Activated naive CD4-positive, alpha-beta T cell treated with Interleukin-2 at 50 U/mL for 16 hours (primary cell): ENCODE measurements around the gene HNRNPA3.
"Not testable (repeated sequence)": the region's sequence is repeated elsewhere in the genome, so short reads cannot be mapped to it uniquely, and the experiment has no call there.

Experiments used
- DNase-seq: peaks from one replicate; pipeline ENCODE4 v3.0.0-alpha.2; 2020

HNRNPA3 gene

DNA sequence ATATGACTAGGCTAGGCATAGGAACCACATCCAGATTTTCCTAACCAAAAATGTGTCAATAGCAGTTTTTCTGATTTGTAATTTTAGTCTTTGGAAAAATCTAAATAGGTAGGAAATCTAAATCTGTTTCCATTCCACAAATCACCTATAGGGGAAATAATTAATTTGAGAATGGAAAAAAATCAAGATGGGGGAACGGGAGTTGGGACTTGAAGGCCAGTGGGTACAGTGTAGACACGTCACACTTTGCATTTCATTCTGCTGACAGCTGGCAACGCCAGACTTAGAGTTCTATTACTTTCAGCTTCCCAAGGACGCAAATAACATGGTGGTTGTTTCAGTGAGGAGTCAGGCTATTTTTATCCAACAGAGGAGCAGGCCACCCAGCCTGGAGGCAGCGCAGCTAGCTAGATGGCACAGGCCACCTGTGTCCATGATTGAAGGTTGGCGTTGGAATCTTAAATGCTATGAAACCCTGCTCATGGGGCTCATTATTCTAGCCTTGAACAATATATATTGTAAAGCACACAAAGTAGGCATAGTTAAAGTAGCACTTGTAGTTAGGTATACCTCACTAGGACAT, 23.4 kb downstream of the HNRNPA3 start:
- DNase-seq = no peak

DNA sequence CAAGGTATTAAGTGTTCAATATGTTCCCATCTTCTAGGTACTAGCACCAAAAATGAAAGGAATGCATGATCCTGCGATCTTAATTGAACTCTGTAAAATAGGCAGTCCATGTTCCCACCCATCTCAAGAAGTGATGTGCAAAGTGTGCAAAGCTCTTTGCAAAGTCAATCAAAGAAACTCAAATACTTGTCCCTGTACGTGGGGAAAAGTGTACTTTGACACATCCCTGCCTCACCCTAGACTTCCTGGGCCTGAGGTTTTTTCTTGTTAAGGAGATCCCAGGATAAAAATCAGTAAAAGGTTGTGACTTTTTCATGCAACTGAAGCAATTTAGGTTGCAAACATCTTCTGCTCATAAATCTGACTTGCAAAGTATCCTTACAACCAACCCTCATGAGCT, 25.3 kb downstream of the HNRNPA3 start:
- DNase-seq = no peak

DNA sequence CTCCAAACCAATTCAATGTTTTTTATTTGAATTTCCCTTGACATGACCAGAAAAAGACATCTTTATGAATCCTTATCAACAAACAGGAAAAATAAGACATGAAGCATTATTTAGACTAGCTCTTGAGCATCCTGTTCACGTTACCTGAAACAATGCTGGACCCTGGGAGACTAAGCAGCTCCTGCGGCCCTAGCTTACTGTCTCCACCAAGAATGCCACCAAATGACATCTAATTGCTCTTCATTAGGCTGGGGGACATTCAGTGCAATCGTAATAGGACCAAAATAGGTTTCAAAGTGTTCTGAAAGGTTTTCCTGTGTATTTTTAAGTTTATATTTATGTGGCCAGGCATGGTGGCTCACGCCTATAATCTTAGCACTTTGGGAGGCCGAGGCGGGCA, 26.5 kb downstream of the HNRNPA3 start:
- no peak for DNase-seq

DNA sequence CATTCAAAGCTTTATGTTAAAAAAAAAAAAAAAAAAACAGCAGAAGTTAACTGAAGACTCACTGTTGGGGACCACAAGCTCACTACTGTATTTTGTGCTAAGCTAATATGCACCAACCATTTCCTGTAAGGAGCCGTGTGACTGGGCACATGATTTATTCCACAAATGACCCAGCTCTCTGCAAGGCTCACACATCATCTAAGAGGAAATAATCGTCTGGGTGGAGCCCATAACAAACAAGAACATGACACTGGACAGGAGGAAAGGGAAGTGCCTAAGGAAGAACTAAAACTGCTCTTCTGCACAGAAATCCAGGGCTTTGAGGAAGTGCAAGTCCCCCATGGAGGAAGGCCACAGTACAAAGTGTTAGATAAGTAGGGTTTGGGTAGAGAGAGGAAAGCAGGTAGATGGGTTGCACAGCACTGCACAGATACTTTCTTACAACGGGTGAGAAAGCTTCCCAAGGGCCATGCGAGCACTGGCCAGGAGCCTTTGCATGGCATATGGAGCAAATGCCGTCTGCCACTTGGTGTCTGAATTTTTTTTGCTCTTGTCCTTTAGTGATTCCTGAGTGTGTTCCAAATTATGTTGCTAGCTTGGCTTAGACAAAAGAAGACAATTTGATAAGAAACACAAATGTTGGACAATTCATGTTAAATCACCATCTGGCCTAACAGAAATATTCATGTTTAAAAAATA, 27.5 kb downstream of the HNRNPA3 start:
- DNase-seq = no peak

DNA sequence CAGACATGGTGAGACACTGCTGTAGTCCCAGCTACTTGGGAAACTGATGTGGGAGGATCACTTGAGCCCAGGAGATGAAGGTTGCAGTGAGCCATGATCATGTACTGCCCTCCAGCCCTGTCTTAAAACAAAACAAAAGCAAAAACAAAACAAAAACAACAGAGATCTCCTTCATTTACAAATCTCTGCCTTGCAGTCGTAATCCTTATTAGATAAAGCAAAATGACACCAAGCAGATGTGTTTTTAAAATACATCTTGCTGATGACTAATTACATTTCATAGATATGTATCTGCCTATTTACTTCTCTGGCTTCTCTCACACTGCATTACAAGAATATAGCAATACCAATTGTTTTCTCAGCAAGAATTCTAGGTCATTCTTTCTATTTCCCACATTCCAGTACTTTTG, 29.1 kb downstream of the HNRNPA3 start:
- no peak for DNase-seq

DNA sequence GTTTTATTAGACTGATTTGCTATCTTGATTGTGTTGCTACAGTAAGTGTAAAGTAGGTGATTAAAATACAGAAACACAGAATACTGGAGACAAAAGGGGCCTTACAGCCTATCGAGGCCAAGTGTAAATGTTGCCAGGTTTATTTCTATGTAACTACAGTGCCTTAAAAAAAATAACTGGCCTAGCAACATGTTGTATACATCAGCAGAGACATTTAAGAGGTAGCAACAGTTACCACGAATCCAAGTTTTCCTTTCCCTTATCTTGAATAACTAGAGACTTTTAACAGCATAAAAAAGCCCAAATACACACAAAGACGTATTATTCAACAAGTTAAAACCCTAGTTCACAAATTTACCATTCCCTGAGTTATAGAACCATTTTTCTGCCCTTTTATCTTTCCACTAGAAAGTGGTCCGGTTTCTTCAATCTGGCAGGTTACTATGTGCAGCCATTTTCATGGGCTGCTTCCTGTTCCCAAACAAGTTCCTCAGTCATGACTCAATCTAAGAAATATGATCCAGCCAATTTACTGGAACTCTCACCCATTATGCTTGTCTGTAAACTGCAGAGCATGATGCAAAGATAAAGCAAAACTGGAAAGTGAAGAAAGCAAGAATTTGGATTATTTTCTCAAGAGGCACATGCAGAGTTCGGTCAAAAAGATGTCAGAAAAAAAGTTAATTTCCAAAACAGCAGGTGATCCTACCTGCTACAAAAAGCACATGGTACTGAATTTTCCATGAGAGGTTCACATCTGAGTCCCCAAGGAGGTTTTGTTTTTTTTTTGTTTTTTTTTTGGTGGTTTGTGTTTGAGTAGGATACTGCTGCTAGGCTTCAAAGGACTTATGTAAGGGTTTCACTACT, 29.8 kb downstream of the HNRNPA3 start:
- DNase-seq = no peak

DNA sequence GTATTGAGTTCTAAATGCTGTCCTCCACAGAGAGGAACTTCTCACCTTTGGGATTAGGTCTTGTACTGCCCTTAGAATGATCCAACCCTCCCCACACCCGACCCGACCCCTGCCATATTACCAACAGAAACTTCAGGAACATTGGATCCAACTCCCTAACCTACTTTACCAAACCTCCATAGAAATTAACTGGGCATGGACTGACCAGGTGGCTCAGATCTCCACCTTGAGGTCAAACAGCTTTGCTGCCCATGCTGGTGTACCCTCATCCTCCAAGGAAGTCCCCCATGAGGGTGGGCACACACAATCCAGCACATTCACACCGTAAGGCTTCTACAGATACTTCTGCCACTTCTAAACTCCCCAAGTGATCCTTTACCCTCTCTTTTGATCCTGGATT, 30.5 kb downstream of the HNRNPA3 start:
- no peak for DNase-seq

DNA sequence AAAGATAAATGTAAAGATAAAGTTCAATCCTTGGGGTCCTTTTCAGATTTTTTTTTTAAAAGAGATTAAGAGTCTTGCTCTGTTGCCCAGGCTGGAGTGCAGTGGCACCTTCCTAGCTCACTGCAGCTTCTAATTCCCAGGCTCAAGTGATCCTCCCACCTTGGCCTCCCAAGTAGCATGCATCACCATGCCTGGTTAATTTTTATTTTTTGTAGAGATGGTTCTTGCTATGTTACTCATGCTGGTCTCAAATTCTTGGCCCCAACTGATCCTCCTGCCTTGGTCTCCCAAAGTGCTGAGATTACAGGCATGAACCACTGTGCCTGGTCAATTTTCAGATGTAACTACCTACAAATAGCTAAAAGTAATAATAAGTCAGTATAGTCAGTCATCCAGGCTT, 30.9 kb downstream of the HNRNPA3 start:
- no peak for DNase-seq

DNA sequence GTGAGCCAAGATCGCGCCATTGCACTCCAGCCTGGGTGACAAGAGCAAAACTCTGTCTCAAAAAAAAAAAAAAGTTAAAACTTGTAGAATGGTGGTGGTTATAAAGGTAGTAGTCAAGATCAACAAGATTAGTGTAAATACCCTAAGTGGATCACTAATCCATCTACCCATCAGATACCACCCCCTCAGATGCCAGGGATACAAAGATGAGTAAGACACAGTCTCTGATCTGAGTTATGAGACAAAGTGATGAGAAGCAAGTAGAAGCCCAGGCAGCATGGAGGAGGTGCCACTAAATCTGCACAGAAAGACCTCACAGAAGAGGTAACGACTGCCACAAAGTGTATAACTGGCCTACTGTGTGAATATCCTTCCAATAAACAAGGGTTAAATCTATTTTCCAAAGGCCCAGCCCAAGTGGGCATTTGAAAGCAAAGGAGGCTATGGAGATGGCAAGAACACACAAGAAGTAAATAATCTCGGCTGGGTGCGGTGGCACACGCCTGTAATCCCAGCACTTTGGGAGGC, 31.7 kb downstream of the HNRNPA3 start:
- no peak for DNase-seq

DNA sequence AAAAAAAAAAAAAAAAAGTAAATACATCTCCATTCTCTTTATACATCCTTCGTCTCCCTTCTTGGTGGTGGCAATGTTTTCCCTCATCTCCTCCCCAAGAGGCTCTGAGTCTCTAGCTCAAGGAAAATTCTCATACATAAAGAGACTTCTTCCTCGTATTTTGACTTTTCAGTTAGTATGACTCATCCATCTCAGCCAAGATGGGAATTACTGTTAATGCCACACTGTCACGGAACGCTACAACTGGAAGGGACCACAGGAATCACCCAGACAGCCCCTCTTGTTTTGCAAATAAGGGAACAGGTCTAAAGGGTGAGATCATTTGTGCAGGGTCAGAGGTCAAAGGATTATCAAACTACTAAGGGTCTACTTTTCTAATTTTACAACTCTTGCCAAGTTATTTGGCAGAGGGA, 32.4 kb downstream of the HNRNPA3 start:
- DNase-seq = no peak

DNA sequence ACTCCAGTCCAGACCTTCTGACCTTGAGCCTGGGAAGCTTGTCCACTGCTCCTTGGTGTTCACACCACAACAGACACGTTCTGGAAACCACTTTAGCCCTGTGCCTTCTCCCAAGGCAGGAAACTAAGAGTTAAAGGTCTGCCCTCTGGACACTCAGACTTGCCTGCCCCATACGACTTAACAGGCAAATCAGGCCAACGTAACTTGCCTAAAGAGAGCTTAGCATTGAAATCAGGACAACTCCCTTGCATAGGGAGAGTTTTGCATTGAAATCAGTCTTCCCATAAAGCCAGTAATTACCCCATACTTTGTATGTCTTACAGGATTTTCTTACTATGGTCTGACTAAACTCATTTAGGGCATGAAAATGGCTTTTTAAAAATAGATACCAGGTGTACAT, 33.4 kb downstream of the HNRNPA3 start:
- DNase-seq = no peak

DNA sequence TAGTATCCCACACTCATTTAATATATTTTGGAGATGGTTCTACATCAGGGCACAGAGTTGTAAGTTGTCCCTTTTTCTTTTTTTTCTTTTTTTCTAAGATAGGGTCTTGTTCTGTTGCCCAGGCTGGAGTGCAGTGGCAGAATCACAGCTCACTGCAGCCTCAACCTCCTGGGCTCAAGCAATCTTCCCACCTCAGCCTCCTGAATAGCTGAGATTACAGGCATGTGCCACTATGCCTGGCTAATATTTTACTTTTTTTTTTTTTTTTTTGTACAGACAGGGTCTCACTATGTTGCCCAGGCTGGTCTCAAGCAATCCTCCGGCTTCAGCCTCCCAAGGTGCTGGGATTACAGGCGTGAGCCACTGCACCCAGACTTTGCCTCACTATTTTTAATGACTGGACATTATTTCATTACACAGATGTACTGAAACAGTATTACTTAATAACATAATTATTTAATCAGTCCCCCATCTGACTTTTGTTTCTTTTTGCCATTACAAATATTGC, 34.0 kb downstream of the HNRNPA3 start:
- DNase-seq = not testable (repeated sequence)

DNA sequence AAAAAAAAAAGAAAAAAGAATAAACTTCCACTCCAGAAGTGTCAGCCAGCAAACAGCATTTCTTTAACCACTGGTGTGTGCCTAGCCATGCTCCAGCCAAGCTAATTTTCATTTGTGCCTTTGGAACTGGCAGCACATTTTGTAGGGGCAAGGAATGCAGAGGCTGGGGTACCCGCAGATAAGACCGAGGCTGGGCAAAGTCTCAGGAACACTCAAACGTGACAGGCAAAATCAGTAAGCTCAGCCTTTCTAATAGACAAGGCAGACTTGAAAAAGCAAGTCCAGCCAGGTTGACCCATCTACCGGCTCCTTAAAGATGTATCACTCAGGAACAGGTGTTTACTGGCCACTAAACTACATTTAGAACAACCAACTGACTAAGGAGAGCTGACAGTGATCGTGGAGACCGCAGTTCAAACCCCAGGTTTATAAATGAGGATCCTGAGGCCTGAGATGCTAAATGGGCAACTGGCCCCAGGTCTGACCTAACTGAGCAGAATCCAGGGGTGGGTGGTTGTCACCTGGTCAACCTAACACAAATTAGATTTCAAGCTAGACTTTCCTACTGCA, 35.2 kb downstream of the HNRNPA3 start:
- no peak for DNase-seq

DNA sequence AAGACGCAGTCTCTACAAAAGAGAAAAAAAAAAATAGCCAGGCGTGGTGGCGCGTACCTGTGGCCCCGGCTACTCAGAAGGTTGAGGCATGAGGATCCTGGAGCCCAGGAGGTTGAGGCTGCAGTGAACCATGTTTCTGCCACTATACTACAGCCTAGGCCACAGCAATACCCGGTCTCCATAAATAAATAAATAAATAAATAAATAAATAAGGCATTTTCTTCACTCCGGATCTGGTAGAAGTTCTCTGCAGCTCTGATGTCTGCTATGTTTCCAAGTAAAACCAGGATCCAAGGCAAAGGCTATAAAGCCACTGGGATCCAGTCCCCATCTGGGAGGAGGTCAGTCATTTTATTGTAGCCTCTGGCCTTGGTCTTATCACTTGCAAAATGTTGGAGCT, 36.4 kb downstream of the HNRNPA3 start:
- no peak for DNase-seq

DNA sequence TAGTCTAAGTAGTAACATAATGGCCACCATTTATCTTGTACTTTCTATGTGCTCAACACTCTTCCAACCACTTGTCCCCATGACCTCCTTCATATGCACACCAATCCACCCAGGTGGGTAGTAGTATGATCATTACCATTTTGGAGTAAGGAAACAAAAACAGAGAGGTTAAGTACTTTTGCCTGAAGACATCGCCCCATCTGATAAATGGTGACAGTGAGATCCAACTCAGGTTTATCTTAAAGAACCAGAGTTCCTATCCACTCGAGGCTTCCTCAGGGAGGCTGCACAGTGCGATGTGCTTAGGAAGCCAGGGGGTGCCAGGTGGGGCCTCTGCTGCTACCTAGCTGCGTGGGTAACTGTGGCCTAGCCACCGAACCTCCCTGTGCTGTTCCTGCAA, 37.9 kb downstream of the HNRNPA3 start:
- DNase-seq = no peak

DNA sequence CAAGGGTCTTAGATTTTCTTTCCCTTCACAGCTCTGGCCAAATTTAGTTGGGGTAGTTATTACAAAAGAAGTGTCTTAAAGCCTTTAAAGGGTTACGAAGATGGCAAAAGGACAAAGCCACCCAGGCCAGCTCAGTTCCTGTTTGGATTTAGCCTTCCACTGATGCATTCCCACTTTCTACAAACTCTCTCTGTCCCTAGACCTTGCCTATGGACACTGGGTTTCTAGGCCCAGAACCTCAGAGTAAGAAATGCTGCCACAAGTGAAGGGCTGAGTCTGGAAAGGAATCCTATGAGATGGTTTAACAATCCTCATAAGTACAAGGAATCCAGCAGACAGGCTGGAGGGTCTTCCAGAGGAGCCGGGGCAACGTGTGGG, 38.6 kb downstream of the HNRNPA3 start:
- DNase-seq = no peak

DNA sequence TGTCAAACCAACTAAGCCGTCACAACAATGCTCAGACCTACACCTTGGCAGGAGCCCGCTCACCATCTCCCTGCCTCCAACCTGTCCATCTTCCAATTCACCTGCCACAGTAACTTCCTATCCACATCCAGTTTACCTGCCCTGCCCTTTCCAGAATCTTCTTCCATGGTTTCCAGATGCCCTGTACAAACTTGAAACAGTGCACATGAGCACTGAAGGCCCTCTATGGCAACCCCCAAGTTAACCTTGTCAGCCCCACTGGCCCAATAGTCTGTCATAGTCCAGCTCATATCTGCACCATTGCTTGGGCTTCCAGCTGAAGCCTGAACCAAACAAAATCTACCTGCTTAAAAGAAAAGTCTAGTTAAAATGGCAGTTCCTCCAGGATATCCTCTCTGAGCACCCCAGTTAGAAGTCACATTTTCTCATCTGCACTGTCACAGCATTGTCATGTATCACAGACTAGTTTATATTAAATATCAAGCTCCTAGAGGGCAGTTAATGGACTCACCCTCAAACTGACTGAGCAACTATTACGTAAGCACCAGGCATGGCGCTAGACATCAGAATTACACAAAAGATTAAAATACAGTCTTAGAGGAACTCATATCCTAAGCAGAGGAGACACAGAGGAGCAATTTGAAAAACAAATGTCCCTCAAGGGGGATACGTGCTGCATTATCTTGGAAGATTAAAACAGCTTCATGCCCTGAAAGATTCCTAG, 40.4 kb downstream of the HNRNPA3 start:
- DNase-seq = no peak

DNA sequence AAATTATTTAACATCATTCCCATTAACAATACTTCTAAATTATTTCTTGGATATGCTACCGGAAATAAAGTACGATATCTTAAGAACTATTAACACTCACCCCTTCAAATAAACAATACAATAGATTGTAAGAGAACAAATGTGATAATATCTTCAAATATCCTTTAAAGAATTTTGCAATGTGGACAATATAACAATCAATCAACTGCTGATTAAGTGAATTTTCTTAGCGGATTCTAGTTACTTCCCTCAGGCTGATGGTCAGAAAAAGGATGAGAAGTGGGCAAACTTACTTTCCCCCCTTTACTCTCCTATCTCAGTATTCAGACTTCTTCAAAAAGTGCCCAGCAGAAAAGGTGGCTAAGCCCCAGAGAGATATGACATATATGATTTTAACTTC, 41.1 kb downstream of the HNRNPA3 start:
- DNase-seq = no peak

DNA sequence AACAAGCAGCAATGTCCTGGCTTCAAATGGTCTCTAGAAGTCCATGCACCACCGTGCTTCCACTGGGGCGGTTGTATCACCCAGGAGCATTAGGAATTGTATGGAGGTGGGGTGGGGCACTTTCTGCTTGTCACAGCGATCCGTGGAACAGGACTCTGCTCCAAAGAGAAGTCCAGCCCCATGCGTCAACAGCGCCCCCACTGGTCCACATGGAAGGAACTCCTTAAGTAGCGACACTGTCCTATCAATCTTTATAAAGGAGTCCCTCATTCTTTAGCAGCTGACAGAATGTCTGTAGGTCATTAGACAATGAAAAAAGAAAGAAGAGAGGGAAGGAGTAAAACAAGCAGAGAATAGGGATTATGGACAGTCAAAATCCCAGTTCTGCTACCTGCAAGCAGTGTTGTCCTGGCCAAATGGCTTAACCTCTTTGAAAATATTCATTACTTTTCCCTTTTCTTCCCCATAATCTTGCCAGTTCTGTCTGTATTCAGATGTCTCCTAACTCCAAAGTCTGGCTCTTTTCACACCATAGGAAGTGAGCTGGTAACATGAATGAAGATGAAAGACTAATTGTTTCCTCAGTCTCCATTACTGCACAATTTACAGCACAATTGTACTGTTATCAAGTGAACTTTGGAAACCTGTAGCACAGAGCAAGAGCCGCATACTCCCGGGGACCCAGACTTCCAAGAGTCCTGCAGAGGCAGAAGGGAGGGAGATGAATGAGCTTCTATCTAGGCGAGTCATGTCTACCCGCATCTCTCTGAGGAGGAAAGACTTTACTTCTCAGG, 42.0 kb downstream of the HNRNPA3 start:
- no peak for DNase-seq

DNA sequence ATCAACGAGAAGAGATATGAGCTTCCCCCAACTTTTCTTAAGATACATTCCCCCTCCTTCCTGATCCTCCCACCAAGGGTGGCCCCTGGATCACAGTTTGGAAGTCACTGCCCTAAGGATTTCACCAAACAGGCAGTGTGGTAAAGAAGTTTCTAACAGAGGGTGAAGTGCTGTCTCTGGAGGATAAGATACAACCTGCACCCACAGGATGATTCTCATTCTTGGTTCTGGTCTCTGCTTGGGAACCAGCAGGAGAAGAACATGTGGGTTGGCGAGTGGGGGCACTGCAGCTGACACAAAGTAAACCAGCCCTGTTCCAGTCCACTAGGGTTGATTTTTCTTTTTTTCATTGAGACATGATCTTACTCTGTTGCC, 42.6 kb downstream of the HNRNPA3 start:
- no peak for DNase-seq

DNA sequence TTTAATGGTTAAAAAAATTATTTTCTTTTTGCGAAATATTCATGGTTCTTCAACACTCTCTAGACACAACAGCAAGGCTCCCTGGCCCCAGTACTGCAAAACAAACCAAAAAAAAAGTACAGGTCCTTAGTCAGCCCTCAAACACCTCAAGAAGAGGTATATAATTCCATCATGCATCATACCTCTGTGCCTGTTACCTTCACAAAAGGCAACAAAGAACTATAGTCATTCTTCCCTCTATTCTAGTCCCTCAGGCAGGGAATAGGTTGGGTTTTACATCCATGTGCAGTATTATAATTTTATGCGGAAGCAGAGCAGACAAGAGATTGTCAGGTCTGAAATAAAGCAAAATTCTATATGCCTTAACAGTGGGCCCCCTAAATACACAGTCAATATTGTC, 43.4 kb downstream of the HNRNPA3 start:
- DNase-seq = no peak

DNA sequence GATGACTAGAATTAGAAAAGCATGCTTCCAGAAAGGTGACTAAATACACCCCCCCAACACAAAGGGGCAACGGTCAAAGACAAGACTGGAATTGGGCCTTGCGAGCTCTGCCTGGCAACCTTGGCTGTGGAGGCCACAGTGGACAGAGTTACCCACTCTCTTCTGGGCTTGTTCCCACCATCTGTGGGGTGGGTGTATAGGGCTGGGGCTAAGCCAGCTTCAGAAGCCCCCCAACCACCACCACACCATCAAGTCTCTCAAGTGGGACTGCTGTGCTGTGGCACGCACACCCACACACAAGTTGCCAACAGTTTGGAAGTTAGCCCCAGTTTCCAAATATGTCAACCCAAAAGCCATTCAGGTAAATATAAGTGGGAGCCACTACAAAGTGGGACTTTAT, 44.1 kb downstream of the HNRNPA3 start:
- DNase-seq = no peak
